ENCODE data around the gene KLHL41.
A peak's percentile ranks its signal among the peaks of the same experiment; 100 is the strongest.
"Not testable (repeated sequence)": the region's sequence is repeated elsewhere in the genome, so short reads cannot be mapped to it uniquely, and the experiment has no call there.

KLHL41 gene

DNA sequence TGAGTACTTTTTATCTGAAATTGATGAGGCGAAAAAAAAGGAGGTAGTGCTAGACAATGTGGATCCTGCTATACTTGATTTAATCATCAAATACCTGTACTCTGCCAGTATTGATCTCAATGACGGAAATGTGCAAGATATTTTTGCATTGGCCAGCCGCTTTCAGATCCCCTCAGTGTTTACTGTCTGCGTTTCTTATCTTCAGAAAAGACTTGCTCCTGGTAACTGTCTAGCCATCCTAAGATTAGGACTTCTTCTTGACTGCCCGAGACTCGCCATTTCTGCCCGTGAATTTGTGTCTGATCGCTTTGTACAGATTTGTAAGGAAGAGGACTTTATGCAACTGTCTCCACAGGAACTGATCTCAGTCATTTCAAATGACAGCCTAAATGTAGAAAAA, 453 bp downstream of the KLHL41 start:
- no peak for DNase-seq (ENCODE audit: low read depth)

DNA sequence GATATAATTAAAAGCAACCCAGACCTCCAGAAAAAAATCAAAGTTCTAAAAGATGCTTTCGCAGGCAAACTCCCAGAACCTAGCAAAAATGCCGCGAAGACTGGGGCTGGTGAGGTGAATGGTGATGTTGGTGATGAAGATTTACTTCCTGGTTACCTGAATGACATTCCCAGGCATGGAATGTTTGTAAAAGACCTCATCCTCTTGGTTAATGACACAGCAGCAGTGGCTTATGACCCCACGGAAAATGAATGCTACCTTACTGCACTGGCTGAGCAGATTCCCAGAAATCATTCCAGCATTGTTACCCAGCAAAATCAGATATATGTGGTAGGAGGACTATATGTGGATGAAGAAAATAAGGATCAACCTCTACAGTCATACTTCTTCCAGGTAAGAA, 994 bp downstream of the KLHL41 start:
- no peak for DNase-seq (ENCODE audit: low read depth)

GRCh38 chr2:169511818-169512217, 2.3 kb downstream of the KLHL41 start:
- no peak for DNase-seq (ENCODE audit: low read depth)

- no peak for DNase-seq (ENCODE audit: low read depth)
Measured at GRCh38 chr2:169512525-169512924, 3.0 kb downstream of the KLHL41 start.

GRCh38 chr2:169513094-169513493, 3.6 kb downstream of the KLHL41 start:
- no peak for DNase-seq (ENCODE audit: low read depth)

DNA sequence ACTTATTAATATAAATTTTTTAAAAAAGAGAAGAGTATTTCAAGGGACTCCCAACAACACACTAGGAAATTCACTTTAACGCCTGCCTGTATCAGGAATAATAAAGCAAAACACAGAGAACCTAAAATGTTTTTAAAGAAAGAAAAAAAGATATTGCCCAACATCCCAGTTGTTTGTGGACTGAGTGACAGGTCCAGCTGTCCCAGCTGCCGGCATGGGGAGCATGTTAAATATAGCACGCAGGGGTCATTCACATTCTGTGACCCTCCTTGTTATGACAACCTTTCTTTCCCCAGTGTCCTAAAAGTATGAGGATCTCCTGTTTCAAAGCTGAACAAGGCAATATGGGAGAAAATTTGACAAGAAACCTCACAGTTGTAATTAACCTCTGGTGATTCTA, 4.4 kb downstream of the KLHL41 start:
- no peak for DNase-seq (ENCODE audit: low read depth)

- DNase-seq (ENCODE audit: low read depth) = not testable (repeated sequence)
Measured at GRCh38 chr2:169514758-169515157, 5.3 kb downstream of the KLHL41 start.

- not testable (repeated sequence) for DNase-seq (ENCODE audit: low read depth)
Measured at GRCh38 chr2:169516488-169516995, 7.0 kb downstream of the KLHL41 start.

DNA sequence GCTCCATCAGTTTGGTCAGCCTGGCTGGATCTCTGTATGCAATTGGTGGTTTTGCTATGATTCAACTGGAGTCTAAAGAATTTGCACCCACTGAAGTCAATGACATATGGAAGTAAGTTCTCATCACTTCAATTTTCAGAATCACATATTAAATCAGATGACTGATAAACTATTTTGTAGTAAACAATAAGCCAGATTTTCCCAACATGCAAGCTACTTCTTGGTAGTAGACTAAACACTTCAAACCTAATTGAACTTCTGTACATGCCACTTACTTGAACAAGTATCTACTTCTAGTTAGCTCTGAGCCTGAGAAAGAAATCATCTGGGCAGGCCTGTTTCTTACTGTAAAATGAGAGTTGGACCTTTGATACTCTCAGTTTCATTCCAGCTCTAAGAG, 11.4 kb downstream of the KLHL41 start:
- no peak for DNase-seq (ENCODE audit: low read depth)

DNA sequence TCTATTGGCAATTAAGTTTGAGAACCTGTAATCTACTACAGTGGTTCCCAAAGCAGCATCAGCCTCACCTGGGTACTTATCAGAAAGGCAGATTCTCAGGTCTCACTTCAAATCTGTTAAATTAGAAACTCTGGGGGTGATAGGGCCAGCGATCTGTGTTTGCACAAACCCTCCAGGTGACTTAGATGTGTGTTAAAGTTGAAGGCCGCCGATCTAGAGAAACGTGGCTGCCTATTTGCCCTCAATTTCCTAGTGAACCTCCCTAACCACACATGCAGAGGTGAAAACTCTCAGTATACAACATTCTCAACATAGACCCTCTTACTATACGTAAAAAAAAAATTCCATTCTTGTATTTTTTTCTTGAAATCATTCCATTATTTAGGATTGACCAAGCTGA, 14.2 kb downstream of the KLHL41 start:
- DNase-seq (ENCODE audit: low read depth) = no peak

DNA sequence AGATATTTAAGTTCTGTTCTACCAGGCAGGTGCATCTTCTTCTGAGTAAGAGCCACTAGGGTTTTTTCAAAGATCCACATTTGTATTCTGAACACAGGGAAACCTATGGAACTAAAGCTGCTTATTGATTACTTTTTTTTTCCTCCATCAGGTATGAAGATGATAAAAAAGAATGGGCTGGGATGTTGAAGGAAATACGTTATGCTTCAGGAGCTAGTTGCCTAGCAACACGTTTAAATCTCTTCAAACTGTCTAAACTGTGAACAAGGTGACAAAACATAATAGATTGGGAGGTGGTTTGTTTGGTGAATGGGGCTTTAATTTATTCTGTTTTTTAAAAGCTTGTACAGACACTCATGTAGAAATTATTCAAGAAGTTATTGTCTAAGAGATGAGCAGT, 15.9 kb downstream of the KLHL41 start:
- no peak for DNase-seq (ENCODE audit: low read depth)

GRCh38 chr2:169526451-169526850, 16.9 kb downstream of the KLHL41 start:
- DNase-seq (ENCODE audit: low read depth) = no peak

- DNase-seq (ENCODE audit: low read depth) = peak; percentile 46
Measured at GRCh38 chr2:169528271-169528701, 18.8 kb downstream of the KLHL41 start.

- not testable (repeated sequence) for DNase-seq (ENCODE audit: low read depth)
Measured at GRCh38 chr2:169539460-169539859, 30.0 kb downstream of the KLHL41 start.

DNA sequence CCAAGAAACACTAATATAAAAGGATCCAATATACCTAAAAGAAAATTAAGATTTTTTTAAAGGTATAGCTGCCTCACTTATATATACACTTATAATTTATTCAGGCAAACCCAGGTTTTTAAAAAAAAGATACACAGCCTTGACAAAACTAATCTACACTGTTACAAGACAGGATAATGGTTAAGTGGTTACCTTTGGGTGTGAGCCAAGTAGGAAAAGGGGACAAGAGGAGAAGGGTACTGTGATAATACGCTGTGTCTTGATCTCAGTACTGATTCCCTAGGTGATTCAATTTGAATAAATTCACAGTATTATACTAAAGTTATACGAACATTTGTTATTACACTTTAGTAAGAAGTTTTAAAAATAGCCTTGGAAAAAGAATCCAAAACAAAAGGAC, 30.6 kb downstream of the KLHL41 start:
- DNase-seq (ENCODE audit: low read depth) = no peak

DNA sequence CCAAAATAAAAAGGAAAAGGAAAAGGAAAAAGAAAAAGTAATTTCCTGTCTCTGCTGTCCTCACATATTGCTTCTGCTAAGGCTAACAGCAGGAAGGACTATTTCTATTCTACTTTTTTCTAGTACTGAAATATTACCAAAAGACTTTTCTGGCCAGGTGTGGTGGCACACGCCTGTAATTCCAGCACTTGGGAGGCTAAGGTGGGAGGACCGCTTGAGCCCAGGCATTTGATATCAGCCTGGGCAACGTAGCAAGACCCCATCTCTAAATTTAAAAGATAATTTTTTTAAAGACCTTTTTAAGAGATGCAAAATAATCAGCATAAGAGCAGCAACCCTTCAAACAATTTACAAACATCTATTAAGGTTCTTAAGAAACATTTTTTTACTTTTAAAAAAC, 32.9 kb downstream of the KLHL41 start:
- DNase-seq (ENCODE audit: low read depth) = no peak

DNA sequence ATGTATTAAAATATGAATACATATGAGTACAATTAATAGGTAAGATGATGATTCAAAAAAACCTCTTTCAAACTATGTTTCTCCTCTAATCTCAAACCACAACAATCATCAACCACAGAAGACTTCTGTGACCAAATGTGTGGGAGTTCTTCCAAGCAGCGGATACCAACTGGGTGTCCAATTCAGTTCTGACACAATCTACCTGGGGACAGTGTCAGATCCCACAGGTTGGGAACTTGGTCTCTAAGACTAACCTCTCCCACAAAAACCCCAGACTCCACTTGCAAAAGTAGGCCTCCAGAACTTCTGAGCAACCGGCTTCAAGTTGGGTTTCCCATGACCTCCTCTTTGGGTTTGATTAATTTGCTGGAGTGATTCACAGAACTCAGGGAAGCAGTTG, 37.3 kb downstream of the KLHL41 start:
- DNase-seq (ENCODE audit: low read depth) = no peak

- DNase-seq (ENCODE audit: low read depth) = no peak
Measured at GRCh38 chr2:169561364-169561763, 51.9 kb downstream of the KLHL41 start.

- DNase-seq (ENCODE audit: low read depth) = not testable (repeated sequence)
Measured at GRCh38 chr2:169562084-169562483, 52.6 kb downstream of the KLHL41 start.

- no peak for DNase-seq (ENCODE audit: low read depth)
Measured at GRCh38 chr2:169562519-169562918, 53.0 kb downstream of the KLHL41 start.

DNA sequence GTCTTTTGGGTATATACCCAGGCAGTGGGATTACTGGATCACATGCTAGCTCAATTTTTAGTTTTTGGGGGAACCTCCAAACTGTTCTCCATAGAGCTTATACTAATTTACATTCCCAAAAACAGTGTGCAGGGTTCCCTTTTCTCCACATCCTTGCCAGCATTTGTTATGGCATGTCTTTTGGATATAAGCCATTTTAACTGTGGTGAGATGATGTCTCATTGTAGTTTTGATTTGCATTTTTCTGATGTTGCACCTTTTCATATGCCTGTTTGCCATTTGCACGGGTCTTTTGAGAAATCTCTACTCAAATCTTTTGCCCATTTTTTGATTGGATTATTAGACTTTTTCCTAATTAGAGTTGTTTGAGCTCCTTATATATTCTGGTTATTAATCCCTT, 56.2 kb downstream of the KLHL41 start:
- no peak for DNase-seq (ENCODE audit: low read depth)

DNA sequence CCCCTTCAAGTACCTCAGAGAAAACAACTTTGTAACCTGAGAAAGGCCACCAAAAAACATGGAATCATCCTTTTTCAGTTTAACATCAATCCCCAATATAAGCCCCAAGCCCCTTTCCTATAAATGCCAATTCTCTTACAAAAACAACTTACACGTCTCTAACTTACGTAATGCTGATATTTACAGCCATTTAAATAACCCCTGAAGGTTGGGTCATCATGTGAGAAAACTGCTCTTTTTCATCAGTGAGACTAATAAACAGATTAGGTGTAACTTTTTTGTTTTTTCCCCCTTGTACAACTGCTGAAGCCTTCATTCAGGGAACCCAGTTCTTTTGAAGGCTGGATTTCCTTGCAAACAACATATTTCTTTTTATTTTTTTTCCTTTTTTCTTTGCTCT, 60.4 kb downstream of the KLHL41 start:
- DNase-seq (ENCODE audit: low read depth) = no peak

DNA sequence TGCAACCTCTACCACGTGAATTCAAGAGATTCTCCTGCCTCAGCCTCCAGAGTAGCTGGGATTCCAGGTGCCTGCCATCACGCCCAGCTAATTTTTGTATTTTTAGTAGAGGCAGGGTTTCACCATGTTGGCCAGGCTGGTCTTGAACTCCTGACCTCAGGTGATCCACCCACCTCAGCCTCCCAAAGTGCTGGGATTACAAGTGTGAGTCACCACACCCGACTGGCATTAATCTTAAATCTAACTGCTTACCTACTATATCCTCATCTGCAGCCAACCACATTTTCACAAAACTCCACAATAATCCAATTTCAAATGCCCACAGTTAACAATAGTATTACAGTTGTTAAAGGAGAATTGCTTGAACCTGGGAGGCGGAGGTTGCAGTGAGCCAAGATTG, 61.2 kb downstream of the KLHL41 start:
- not testable (repeated sequence) for DNase-seq (ENCODE audit: low read depth)

DNA sequence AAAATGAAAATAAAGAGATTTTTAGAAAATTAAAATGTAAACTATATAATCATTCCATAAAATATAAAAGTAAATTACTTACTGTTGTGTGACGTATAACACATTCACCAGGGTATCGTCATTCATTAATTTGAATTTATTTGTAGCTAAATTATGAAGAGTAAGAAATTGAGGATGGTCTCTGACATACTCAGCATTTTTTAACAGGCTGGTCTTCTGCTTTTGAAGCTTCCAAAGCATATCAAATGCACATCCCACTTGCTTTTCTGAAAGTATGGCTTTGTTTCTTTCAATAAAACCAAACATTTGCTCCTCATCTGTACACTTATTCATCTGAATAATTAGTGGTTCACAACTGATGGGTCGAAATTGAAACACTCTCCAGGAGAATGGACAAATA, 62.1 kb downstream of the KLHL41 start:
- DNase-seq (ENCODE audit: low read depth) = no peak

DNA sequence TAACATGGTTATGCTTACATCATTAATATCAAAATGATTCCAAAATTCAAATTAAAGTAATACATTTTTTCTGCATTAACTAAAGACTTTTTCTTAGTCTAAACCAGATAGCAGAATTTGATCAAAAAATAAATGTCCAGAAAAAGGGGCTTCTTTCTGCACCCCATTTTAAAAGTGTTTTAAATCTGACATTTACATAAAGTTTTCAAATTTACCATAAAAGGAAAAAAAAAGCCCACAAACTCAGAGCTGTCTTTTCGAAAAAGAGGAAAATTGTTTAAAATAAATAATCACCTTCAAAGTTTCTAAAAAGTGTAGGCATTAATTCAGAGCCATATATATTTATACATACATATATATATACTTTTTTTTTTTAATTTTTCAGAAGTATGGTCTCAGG, 62.7 kb downstream of the KLHL41 start:
- DNase-seq (ENCODE audit: low read depth) = no peak
